Stimulated activated CD4-positive, alpha-beta T cell treated with anti-CD3 and anti-CD28 coated beads, Interleukin-15, amount 100 ng/mL, for 48 hours (primary cell): Measurements from ENCODE around the gene ACTR3C.

Experiments used
- DNase-seq, 2 donors: peaks; one replicate each; pipeline ENCODE4 v3.0.0-alpha.2; 2020; ENCODE audit warnings: low read depth in 2 of 2

ACTR3C gene

DNA sequence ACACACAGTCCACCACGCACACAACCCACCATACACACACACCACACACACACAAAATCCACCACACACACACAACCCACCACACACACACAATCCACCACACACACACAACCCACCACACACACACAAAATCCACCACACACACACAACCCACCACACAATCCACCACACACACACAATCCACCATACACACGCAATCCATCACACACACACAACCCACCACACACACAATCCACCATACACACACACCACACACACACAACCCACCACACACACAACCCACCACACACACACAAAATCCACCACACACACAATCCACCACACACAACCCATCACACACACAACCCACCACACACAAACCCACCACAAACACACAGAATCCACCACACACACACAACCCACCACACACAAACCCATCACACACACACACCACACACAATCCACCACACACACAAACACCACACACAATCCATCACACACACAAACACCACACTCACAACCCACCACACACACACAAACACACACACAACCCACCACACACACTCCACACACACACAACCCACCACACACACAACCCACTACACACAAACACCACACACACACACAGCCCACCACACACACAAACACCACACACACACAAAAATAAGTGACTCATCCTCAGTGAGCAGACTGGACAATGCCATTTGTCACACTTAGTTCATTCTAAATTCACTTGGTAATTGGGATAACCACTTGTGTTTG lies 36.4 kb upstream of the ACTR3C start:
- no peak for DNase-seq

- DNase-seq = no peak
These were observed 35.8 kb upstream of the ACTR3C start for GRCh38 chr7:150358988-150359621.

DNA sequence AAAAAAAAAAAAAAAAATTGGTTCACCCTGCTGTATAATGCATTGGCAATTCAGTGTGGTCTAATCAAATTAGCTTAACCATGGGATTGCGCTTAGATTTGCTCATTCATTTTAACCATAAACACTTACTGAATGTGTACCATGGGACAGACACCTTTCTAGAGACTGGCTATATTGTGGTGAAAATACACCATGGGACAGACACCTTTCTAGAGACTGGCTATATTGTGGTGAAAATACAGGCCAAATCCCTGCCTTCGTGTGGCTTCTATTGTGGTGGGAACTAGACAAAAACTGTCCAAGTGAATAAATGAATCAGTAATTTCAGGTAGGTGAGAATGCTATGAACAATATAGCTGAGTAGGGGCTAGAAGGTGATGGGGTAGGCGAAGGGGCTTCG lies 35.1 kb upstream of the ACTR3C start:
- DNase-seq = no peak

GRCh38 chr7:150357771-150358427 lies 34.6 kb upstream of the ACTR3C start:
- no peak for DNase-seq

- DNase-seq = peak in 1 of 2 donors; percentile 47
These were observed 33.9 kb upstream of the ACTR3C start for GRCh38 chr7:150357270-150357669.

DNA sequence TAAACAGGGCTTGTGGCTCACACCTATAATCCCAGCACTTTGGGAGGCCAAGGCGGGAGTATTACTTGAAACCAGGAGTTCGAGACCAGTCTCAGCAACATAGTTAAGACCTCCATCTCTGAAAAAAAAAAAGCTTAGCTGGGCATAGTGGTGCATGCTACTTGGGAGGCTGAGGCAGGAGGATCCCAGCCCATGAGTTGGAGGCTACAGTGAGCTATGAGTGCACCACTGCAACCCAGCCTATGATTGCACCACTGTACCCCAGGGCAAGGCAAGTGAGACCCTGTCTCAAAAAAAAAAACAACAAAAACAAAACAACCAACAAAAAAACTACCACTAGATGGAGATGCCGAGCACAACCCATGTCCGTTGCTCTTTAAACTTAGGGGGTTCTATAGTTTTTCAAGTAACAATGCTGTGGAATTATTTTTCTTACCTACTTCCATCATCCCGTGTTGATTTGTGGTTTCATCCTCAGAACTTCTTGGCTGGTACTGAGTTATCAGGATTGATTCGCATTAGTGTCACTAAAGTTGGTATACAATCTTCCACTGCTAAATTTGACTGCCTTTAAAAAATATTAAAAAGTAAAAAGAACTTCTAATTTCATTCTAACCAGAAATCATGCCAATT lies 33.0 kb upstream of the ACTR3C start:
- no peak for DNase-seq

- no peak for DNase-seq
These were observed 32.3 kb upstream of the ACTR3C start for GRCh38 chr7:150355666-150356059.

DNA sequence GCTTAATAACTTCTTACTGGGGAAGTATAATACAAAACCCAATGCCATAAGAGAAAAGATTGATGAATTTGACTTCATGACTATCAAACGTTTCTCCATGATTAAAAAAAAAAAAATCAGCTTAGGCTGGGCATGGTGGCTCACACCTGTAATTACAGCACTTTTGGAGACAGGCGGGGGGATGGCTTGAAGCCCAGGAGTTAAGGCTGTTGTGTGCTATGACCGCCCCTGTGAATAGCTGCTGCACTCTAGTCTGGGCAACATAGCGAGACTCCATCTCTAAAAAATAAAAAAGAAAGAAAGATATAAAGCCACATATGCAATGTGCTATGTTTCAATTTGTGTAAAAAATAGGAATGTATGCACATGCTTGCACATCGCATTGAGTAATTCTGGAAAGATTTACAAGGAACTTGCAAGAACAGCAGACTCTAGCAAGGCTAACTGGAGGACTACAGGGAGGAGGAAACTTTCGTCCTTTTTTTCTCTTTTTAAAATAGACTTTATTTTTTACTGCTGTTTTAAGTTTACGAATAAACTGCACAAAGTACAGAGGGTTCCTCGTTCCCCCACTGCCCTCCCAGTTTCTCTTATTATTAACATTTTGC lies 28.3 kb upstream of the ACTR3C start:
- DNase-seq = no peak

DNA sequence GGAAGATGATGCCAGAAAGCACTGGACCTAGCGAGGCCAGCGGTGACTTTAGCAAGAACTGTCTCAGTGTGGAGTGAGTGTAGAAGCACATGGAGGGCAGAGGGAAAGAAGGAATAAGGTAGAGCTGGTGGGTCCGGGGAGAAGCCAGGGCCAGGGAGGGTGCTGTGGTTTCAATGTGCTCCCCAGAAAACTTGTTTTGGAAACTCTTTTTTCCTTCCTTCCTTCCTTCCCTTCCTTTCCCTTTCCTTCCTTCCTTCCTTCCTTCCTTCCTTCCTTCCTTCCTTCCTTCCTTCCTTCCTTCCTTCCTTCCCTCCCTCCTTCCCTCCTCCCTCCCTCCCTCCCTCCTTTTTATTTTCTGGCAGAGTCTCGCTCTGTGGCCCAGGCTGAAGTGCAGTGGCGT lies 23.6 kb upstream of the ACTR3C start:
- DNase-seq = no peak

DNA sequence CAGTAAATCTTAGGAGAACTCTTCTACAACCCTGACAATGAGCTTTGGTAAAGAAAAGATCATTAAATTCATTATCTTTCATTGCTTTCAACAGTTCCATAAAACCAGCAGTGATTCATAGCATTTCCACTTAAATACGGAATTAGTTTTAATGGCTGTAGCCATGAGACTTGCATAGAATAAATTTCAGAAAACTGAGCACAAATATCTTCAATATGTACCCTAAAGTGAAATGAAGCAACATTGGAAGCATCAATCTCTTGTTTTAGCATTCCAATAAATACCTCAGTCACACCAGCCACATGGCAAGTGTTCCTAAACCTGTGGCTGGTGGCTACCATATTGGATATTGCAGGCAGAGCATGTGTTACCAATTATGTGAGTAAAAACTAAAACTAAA lies 21.7 kb upstream of the ACTR3C start:
- DNase-seq = no peak

- no peak for DNase-seq
These were observed 21.0 kb upstream of the ACTR3C start for GRCh38 chr7:150344299-150344698.

GRCh38 chr7:150343225-150343624 lies 19.9 kb upstream of the ACTR3C start:
- DNase-seq = no peak

DNA sequence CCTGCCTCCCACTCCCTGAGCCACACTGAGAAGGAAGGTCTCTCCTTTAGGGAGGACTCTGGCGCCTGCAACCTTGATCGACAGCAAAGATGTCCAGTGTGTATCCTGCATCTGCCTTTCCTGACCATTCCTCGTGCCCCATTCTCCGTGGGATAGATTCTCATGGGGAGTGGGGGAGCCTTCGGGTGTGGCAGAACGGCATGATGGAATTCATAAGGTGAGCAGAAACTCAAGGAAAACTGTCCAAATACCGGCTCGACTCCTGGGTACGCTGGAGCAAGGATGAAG lies 18.7 kb upstream of the ACTR3C start:
- no peak for DNase-seq

DNA sequence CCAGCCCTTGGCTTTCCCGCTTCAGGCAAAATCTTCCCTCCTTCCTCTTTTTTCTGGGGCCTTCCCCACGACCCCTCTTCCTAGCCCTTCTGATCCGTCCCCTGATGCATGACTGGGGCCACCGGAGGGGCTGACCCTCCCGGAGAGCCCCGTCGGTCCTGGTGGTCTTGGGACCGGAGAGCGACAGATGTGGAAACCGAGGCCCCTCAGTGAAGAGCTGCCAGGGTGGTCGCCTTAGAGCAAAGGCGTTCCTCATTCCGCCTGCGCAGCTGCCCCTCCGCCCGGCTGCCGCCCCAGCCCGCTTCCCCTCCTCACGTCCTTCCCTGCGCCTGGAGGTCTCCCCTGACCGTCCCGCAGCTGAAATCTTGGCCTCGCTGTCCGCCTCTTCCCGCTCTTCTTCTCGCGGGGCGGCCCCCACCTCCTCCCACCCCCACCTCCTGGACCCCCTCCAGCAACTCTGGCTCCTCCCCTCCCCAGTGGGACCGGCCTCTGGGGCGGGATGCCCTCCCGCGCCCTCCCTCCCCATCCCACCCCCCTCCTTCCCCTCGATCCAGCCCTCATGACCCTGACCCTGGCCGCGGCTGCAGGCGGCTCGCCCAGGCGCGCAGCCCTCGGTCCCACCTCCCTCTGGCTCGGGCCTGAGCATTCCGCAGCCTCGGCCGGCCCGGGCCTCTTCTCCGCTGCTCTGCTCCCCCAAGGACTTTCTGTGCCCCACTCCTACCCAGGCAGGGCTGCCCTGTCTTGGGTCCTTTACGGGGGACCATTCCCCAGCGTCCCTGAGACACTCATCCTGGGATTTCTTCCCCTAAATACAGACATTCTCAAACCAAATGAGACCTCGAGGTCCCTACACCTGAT lies 18.1 kb upstream of the ACTR3C start, which contains the start of gene RARRES2:
TSS of gene RARRES2 (minus strand) at position 367 of the 858 bp plus-strand sequence. CDS start 1,020 bp downstream, outside the sequence.
- no peak for DNase-seq

DNA sequence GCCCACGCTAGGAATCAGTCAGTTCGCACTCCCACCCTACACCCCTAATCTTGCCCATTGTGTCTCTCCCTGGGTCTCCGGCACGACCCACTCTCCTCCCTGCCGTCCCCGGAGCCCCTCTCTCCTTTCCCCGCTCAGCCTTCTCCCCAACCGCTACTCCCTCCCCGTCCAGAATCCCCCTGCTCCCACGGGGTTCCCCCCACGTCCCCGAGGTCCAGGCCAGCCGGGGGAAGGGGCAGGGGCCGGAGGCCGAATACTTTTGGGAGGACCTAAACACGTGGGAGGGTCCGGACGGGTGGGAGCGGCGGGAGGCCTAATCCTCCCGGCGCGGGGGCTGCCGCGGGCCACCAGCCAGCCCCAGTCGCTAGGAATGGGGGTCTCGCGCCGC lies 17.5 kb upstream of the ACTR3C start:
- DNase-seq = no peak

DNA sequence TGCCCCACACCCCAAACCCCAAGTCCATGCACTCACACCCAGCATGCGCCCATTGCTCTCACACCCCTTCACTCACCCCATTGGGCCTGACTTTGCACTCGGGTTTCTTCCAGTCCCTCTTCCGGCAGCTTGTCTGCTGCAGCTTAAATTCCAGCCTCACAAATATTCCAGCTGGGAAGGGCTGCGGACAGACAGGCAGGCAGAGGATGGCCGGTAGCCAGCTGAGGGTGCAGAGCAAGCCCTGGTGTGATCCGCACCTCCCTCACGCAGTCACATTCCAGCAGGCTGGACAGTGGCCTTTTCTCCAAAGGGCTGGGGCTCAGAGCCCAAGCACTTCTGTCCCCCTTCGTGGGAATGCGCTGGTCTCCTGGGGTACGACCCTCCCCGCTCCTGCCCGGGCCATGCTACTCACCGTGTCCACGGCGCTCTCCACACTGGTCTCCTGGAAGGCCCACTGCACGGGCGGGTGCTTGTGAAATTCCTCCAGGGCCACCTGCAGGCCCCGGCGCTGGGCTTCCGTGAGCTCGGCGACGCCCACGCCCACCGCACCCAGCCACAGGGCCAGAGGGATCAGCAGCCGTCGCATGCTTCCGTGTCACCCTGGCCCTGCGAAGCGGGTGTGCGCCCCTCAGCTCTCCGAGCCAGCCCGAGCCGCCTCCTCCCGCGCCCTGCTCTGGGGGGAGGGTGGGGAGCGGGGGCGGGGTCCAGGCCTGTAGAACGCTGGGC lies 16.8 kb upstream of the ACTR3C start:
- DNase-seq = no peak

- no peak for DNase-seq
These were observed 16.1 kb upstream of the ACTR3C start for GRCh38 chr7:150339409-150339809.

- no peak for DNase-seq
These were observed 15.0 kb upstream of the ACTR3C start for GRCh38 chr7:150338166-150338829.

- DNase-seq = no peak
These were observed 14.3 kb upstream of the ACTR3C start for GRCh38 chr7:150337659-150338081.

- no peak for DNase-seq
These were observed 13.8 kb upstream of the ACTR3C start for GRCh38 chr7:150337179-150337578.
